Skin of body (tissue), 2 donors: ENCODE results near the gene CLEC16A. TPM values are rescaled to one million over a fixed set of nuclear protein-coding genes. Genes with fewer than 3 reads are reported as not detected.
A peak's percentile ranks its signal among the peaks of the same experiment; 100 is the strongest.

ENCODE experiments used
- DNase-seq: peaks from one replicate; lab custom pipeline; 2025; lab: John Stamatoyannopoulos, UW
- total RNA-seq: library from RNA; depleted of rRNA; stranded (reverse); fragments of >200 nt; gene quantifications from one replicate; pipeline ENCODE4 v1.2.3, GENCODE V29; 2014

The CLEC16A gene
- total RNA-seq, 1 donor from 2014 or later = 18.0 TPM

DNA sequence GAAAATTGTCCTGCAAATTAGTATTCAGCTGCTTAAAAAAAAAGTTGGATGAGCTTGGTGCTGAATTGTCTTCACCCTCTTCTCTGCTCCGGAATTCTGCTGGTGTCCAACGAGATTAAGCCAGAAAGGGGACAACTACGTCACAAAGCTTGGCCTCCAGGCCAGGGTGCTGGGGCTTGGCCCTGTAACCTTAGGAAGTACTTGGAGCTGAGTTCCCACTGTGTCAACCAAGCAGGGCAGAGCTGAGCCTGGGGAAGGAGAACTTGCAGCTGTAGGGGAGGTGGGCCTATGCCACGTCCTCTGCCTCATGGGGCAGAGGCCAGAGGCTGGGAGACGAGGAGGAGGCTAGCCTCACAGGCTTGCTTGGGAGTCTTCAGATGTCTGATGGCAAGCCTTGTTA, 71.2 kb downstream of the CLEC16A start:
- no peak for DNase-seq

DNA sequence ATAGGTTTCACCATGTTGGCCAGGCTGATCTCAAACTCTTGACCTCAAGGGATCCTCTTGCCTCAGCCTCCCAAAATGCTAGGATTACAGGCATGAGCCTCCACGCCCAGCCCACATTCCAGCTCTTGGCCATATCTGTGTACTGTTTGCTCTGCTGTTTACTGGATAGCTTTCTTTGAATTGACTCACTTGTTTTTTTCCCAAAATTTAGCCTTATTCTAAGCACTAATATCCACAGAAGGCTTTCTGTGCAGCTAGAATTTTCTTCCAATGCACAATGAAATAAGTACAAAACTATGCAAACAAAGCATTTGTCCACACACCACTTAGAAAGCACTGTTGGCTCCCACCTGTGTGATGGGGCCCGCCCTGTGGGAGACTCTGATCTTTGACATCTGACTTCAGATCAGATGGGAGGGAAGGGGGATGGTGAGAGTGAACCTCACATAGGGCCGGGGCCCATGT, 72.2 kb downstream of the CLEC16A start:
- no peak for DNase-seq

DNA sequence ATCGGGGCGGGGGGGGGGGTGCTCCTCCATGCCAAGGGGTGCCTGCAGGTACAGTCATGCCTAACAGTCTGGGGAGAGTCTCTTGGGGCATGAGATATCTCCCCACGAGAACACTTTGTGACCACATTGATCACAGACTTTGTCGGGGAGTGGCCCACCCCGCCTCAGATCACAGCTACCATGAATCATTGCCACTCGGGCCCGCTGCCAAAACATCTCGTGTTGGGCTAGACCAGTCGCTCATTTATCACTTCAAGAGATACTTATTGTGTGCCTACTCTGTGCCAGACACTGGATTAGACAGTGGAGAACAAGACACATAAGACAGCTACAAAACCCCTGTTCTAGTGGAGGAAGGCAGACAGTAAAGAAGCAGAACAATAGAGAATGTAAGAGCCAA, 72.6 kb downstream of the CLEC16A start:
- no peak for DNase-seq

DNA sequence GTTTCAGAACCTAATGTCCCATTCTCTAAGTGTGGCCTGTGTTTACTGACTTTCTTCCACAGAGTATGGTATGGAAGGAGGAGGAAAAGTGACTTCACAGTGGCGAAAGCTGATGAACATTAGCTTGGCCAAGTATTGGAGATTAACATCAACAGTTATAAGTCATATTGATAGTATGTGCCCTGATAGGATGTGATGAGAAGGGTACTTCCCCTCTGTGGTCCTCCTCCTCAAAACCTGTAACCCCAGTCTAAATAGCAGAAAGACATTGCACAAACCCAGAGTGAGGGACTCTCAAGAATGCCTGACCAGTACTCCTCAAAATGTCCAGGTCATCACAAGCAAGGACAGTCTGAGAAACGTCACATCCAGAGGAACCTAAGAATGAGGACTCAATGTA, 73.1 kb downstream of the CLEC16A start:
- DNase-seq = no peak

DNA sequence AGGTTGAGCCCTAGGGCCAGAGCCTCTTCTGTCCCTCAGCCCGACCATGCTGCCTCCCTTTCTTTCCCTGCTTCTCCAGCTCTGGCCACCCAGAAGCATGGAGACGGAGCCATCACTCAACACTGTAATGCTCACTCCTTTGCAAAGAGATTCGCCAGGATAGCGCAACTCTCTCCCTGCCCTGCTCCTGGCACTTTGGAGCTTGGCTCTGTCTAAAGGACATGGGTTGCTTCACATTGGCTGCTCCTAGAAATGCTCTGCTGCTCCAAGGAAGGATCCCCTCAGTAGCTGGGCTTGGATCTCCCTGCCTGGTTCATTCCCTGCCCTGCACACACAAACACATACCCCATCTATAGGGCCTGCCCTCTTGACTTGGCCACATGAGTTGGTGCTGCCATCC, 76.0 kb downstream of the CLEC16A start:
- no peak for DNase-seq

DNA sequence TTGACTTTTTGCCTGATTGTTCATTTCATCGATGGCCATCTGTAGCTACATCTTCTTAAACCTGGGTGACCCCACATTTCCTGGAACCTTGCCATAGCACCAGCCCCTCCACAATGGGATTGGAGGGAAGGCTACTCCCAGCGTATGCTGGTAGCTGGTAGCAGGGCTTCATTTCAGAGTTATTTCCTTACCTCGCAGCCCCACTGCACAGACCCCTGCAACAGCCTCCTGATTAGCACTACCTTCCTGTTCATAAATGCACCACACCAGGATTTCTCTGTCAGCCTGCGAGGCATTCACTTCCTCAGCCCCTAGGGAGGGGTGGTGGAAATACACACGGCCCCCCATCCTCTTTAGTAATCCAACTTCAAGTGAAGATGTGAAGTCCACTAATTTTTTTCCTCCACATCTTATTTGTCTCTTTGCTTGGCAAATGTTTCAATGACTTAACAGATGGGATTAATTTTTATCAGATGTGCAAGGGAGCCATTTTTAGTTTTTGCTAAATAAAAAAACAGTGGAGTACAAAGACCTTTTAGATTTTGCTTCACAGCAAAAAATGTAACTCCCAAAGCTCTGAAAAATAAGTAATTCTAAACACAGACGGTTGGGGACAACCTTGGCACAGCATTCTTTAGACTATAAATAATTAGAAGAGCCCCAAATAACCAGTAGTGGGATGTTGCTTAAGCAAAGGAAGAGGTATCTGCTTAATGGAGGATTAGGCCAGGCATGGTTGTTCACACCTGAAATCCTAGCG, 76.6 kb downstream of the CLEC16A start:
- DNase-seq = peak; percentile 90

DNA sequence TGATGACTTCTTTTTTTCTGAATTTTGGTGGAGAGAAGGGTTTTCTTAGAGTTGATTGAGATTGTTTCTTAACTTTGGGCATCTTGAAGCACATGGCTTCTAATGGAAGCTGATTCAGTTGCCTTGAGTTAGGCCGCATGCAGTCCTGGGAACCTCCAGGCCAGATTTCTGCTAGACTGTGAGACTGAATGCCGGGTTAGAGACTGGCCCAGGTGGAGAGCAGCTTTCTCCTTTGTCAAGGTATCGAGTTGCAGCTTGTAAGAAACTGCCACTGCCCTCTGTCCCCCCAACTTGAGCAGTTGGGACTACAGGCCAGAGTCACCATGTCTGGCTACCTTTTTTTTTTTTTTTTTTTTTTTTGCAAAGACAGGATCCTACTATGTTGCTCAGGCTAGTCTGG, 77.6 kb downstream of the CLEC16A start:
- DNase-seq = no peak

DNA sequence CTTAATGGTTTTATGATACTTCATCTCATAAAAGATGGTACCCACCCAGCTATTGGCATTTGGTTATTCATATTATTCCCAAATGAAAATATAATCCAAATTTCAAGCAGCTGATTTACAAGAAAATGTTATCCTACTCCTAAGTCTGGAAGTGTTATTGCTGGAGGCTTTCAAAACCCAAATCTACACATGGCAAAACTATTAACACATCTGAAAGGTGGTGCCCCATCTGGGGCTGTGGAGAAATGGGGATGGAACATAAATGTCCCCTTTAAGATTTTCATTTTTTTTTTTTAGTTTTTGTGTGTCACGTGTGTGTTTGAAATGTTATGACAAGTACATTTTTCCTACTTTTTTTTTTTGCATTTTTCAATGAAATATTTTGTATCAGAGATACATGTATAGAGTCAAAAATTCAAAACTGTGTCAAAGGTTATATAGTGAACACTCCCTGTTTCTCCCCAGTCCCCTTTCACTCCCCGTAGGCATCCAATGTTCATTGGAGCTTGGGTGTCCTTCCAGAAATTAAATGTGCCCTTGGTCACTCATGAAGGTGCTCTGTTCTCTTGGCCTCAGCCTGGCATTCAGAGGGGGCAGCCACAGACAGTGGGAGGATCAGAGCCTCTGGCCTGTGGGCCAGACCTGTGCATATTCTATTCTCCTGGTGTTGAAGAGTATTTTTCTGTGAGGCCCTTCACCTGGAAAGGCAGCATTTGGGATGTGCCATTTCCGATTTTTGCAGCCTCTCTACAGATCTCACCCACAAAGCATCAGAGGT, 79.1 kb downstream of the CLEC16A start:
- no peak for DNase-seq

DNA sequence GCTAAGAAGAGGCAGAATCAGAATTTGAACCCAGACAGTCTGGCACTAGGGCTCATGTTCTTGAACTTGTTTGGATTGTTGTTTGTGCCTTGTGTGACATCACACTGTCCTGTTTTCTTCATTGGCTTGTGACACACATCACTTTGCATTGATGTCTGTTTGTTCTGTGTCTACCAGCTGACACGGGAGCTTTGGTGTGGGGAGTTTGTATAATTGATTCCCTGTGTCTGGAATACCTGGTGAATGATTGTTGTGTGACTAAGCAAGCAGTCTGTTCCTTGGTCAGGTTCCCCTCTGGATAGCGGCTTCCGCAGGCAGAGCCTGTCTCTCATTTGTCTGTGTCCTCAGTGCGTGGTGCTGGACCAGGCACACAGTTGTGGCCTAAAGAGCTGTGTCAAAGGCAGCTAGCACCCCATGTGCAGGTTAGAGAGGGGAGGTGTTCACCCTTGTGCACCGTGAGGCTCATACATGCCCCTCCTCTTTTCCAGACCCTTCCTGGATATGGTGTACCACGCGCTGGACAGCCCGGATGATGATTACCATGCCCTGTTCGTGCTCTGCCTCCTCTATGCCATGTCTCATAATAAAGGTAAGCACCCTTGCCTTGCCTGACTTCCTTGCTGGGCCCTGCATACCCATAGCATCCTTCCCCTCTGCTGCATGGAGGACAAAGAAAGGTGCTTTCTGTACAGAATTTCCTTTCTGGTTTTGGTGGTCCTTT, 80.1 kb downstream of the CLEC16A start:
- no peak for DNase-seq

DNA sequence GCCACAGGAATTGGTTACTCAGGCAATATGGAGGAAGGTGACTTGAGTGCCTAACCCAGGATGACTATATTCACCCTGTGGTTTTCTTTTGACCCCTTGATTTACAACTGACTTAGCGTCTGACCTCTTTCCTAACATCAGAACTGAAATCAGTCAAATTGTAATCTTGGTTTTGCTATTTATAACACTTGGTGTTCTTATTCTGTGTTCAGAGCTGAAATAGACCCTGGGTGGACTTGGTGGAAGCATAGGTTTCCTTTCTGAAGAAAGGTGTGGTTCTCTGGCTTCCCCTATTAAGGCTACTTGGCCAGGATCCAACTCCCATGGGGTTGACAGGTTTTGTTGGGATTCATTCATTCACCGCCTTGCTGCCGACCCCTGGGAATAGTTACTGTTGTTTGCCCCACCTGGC, 80.8 kb downstream of the CLEC16A start:
- no peak for DNase-seq

DNA sequence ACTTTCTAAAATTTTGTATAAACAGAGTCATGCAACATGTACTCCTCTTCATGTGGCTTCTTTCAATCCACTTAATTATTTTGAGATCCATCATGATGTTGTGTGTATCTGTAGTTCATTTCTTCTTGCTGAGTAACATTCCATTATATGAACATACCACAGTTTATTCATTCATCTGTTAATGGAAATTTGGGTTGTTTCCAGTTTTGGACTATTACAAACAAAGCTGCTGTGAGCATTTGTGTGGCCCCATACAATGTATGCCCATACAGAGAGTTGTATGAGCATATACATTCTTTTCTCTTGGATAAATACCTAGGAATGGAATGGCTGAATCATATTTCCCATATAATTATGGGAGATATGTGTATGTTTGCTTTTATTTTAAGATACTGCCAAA, 85.6 kb downstream of the CLEC16A start:
- no peak for DNase-seq

DNA sequence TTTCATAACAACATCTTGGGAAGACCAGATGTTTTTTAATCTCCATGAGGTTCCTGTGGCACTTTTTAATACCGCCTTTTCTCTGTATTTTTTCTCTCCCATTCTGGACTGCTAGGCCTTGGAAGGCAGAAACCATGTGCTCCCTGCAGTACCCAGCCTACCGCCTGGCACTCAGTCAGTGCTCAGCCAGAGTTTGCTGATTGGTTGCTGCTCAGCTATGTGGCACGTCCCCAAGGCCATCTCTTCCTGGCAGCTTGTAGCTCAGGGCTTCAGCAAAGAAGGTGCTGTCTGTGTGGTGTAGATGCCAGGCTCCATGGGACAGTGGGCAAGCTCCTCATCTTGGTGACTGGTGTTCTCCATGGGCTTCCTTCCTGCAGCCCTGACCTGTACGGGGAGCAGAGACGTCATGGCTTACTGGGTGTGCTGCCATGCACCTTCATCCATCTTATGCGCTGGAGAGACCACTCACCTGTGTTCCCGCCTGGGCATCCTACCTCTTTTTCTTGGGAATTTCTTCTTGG, 86.7 kb downstream of the CLEC16A start:
- no peak for DNase-seq

DNA sequence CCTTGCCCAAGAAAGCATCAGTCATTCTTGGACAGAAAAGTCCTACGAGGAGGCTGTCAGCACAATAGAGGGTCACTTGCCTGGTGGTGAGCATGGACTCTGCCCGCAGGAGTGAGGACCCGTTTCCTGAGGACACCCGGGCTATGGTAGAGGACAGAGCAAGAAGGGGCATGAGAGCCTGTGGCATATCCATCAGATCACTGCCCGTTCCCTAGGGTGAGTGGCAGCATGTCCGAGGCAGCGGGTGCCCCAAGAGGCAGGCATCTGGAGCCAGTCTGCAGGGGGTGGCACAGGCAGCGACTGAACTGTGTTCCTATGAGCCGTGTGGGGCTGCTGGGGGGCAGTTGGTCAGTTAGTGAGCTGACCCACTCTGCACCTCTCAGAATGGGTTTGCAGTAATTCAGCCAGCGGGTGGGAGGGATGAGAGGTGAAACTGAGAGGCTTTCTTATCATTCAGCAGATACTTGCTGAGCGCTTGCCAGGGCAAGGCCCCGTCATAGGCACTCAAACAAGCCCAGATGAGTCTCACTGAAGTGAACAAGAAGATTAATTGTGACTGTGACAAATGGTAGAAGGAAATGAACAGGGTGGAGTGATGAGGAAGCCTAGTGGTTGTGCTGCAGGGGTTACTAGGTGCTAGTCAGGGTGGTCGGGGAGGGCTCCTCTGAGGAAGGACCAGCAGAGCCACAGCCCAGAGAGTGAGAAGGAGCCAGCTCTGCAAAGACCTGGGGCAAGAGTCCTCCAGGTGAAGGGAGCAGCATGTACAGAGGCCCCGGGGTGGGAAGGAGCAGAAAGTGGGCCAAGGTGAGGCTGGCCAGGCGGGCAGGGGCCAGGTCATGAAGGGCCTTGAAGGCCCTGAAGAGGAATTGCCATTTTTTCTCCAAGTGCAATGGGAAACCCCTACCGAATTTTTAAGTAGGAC, 87.9 kb downstream of the CLEC16A start:
- no peak for DNase-seq

DNA sequence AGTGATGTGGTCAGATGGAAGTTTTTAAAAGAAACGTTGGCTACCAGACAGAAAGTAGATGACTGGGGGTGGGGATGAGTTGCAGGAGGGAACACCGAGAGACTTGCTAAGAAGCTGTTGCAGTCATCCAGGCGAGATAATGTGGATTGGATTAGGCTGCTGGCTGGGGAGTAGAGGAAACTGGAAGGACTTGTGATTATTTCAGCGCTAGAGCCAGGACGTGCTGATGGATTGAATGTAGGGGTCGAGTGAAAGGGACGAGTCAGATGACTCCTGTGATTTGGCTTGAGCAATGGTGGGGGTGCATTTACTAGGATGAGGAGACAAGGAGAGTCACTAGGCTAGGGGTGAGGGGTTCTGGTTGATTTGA, 88.5 kb downstream of the CLEC16A start:
- DNase-seq = peak; percentile 94

DNA sequence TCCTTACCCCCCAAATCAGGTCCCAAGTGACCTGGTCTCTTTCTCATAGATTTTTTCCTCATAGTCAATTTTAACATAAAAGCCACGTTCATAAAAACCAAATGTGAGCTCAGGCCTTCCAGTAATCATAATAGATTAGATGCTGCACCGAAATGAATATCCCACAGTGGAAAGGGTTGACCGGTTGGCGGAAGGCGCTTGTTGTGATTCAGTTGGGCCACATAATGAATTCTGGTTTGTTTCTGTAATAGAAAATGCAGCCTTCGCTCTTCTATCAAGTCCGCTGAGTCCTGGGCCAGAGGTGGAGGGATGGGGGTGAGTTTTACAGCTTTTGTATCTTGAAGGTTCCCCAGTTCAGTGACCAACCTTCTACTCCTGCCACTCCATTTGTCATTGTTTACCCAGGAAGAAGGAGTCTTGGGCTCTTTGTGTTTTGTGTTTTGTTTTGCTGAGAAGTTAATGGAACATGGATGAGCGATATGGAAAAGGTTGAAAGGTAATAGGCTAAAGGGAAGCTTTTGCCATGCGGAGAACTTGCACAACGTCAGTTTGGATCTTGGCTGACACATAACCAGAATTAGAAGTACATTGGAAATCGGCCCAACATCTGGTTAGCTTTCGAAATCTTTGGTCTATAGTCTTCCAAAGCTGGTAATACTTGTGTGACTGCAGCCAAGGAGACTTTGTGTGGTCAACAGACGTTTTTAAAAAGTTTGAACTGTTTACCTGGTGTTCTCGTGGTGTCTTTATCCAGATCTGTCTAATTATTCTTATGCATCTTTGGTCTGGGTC, 89.5 kb downstream of the CLEC16A start:
- peak; percentile 77 for DNase-seq

DNA sequence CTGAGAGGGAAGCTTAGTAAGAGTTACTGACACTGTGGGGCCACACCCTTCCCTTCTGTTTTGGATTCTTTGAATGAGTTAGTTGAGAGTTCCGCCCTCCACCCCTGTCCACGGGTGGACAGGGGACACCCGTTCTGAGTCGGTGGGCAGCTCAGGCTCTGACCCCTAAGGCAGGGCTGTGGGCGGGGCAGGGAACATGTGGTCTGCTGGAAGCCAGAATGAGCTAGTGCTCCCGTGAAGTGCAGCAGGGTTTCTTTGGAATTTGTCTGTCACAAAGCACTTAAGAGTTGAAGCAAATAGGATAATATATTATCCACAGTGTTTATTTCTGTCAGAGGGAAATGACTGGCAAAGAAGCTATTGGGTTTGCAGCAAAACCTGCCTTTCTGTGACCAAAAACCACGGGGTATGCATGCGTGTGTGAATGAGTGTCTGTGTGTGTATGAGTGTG, 90.1 kb downstream of the CLEC16A start:
- peak; percentile 69 for DNase-seq

DNA sequence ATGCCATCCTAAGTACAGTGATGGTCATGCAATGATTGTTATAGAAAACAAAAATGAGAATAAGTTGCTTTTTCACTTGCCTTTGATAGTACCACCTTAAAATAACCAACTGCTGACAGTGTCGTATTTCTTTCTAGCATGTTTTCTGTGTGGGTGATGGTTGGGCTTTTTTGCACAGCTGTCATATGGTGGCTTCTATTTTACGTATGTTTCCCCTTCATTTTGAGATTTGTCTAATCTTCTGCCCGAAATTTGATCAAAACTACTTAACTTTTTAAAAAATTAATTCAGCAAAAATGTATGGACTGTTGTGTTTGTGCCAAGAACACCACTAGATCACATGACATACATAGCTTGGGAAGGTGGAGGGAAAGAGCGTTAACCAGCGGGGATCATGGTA, 90.7 kb downstream of the CLEC16A start:
- DNase-seq = no peak

DNA sequence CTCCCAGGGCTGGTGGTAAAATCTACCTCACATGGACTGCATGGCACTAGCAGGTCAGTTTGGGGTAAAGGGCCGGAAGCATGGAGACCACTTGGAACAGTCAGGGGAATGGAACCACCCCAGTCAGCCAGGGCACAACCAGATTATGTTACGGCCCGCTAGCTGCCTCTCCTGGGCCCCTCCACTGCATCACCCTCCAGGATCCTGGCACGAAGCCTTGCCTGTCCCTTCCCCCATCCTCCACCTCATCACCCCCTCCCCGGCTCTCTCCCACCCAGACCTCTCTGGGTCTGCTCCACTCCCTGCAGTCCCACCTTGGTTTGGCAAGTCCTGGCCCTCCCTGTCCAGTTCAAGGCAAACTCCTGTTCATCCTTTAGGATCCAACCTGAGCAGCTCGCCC, 91.7 kb downstream of the CLEC16A start:
- DNase-seq = no peak

DNA sequence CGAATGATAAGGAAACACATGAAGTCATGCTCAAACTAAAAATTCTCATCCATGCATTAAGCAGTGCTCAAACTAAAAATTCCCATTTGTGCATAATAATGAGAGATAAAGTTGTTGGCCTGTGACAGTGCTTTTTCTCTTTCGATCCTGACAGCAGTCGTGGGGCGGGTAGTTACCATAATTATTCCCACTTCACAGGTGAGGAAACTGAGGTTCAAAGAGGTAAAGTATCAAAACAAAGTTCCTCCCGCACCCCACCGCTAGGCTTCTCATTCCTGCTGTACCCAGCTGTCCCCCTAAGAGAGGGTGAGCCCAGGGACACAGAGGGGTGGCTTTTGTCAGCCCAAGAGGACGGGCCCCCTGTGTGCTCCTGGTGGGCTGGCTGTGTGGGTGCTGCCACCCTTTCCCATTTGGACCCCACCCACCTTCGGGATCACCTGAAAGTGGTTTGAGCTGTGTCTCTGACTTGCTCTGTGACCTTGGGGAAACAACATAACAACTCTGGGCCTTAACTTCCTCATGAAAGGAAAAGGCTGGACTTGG, 92.6 kb downstream of the CLEC16A start:
- no peak for DNase-seq

DNA sequence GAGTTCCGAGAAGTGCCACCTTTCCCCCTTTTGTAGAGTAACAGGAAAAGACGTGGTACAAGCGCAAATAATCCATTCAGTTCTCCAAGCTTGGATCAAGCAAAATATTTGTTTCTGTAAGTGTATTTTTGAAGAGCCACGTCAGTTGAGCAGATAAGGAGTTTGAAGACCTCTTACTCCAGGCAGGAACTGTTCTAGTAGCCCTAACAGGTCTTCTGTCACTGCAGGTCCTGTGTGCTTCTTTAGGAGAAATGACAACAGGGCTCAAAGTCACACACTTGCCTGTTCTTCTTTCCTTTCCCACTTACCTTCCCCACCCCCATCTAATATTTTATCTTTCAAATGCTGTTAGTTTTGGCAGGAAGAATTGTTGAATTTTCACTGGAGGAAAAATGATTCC, 93.9 kb downstream of the CLEC16A start:
- DNase-seq = no peak
